Endothelial cell of umbilical vein (primary cell): Measurements from ENCODE around the gene DDR1. TPM values are rescaled to one million over a fixed set of nuclear protein-coding genes. Genes with fewer than 3 reads are reported as not detected.

ENCODE experiments used
- BruUV-seq: library from RNA; stranded (reverse); fragments of 400-500 nt; replicated peaks from 2 replicates; lab custom pipeline; 2021; lab: Mats Ljungman, UMichigan
- CTCF ChIA-PET: fragments of 300-600, 350-600 bp; sonication (Branson Sonifier 250); formaldehyde crosslinking; loops from one replicate; lab custom pipeline; 2021; ENCODE audit warnings: antibody characterized with exemption, inconsistent platforms; lab: Charles Lee
- POLR2A ChIA-PET: fragments of 300-600, 350-600 bp; sonication (Branson Sonifier 250); formaldehyde crosslinking; loops from one replicate; lab custom pipeline; 2021; ENCODE audit warnings: antibody characterized with exemption, inconsistent platforms; lab: Charles Lee
- DNase-seq: peaks from one replicate; pipeline ENCODE4 v3.0.0-alpha.2; 2011; ENCODE audit warnings: low read depth, low spot score
- FAIRE-seq: peaks from 2 replicates; lab custom pipeline; 2011; peaks lifted over from hg19 to GRCh38; lab: Jason Lieb, UNC
- H2AFZ ChIP-seq: 2 replicates; pipeline ENCODE4 v1.6.0; 2012; ENCODE audit warnings: low read depth, low read length, control low read depth, inconsistent platforms
- H3K27ac ChIP-seq: 2 replicates; pipeline ENCODE4 v1.5.1; 2011; ENCODE audit warnings: low read depth, mild to moderate bottlenecking, control low read depth, low read length, moderate library complexity; ENCODE audit not compliant: insufficient read depth
- H3K27me3 ChIP-seq, 2 experiments: 2 replicates each; pipeline versions ENCODE4 v1.6.0 to v1.6.1; 2011; ENCODE audit warnings: low read length in 2 of 2, mixed read lengths in 1 of 2; ENCODE audit not compliant: control insufficient read depth in 2 of 2, insufficient read depth in 2 of 2
- H3K36me3 ChIP-seq, 2 experiments: 2 replicates in 1 of 2; 3 replicates in 1 of 2; pipeline ENCODE4 v1.5.1; 2011; ENCODE audit warnings: low read length in 2 of 2, mild to moderate bottlenecking in 1 of 2, moderate library complexity in 1 of 2; ENCODE audit not compliant: control insufficient read depth in 2 of 2, insufficient read depth in 2 of 2; ENCODE audit errors: extremely low read depth in 1 of 2
- H3K4me1 ChIP-seq: 3 replicates; pipeline ENCODE4 v1.5.1; 2011; ENCODE audit warnings: mild to moderate bottlenecking, low read length; ENCODE audit not compliant: control insufficient read depth, insufficient read depth; ENCODE audit errors: extremely low read depth
- H3K4me2 ChIP-seq: 2 replicates; pipeline ENCODE4 v1.6.1; 2011; ENCODE audit warnings: low read length, control low read depth, mixed read lengths; ENCODE audit not compliant: insufficient read depth
- H3K4me3 ChIP-seq, 3 experiments: fragments of 200-600 bp in 1 of 3; sonication (generic), shearing (Covaris generic) in 1 of 3; replicated peaks in 1 of 3; 2 replicates each; pipeline ENCODE4 v1.5.1; 2011 to 2016; ENCODE audit warnings: control low read depth in 3 of 3, low read length in 3 of 3, mild to moderate bottlenecking in 2 of 3, inconsistent platforms in 1 of 3, low read depth in 1 of 3, moderate library complexity in 1 of 3; ENCODE audit not compliant: insufficient read depth in 1 of 3
- H3K79me2 ChIP-seq: 2 replicates; pipeline ENCODE4 v1.6.0; 2012; ENCODE audit warnings: low read length, inconsistent platforms; ENCODE audit not compliant: control insufficient read depth, insufficient read depth
- H3K9ac ChIP-seq: replicated peaks from 2 replicates; pipeline ENCODE3; 2011; ENCODE audit warnings: low read length, control low read depth; ENCODE audit not compliant: insufficient read depth; ENCODE audit errors: extremely low read depth
- H3K9me1 ChIP-seq: replicated peaks from 3 replicates; pipeline ENCODE4 v1.6.0; 2011; ENCODE audit warnings: mild to moderate bottlenecking, low read length; ENCODE audit not compliant: control insufficient read depth, insufficient read depth; ENCODE audit errors: extremely low read depth
- H3K9me3 ChIP-seq: replicated peaks from 2 replicates; pipeline ENCODE4 v1.5.1; 2012; ENCODE audit warnings: low read length, inconsistent platforms; ENCODE audit not compliant: control insufficient read depth, insufficient read depth
- H4K20me1 ChIP-seq: replicated peaks from 2 replicates; pipeline ENCODE3; 2011; ENCODE audit warnings: mild to moderate bottlenecking, low read length; ENCODE audit not compliant: control insufficient read depth, insufficient read depth; ENCODE audit errors: extremely low read depth
- EZH2 ChIP-seq: IDR thresholded peaks from 2 replicates; pipeline ENCODE4 v1.6.1; 2012; ENCODE audit warnings: borderline replicate concordance, low read depth, mild to moderate bottlenecking, moderate library complexity, low read length, inconsistent platforms; ENCODE audit not compliant: severe bottlenecking
- FOS ChIP-seq: IDR thresholded peaks from 2 replicates; pipeline ENCODE4 v1.6.1; 2011; ENCODE audit warnings: mild to moderate bottlenecking, low read length, moderate library complexity, borderline replicate concordance; ENCODE audit not compliant: insufficient read depth
- GATA2 ChIP-seq: IDR thresholded peaks from 2 replicates; pipeline ENCODE4 v1.7.0; 2011; ENCODE audit warnings: low read depth, mild to moderate bottlenecking, moderate library complexity, mixed read lengths, low read length; ENCODE audit not compliant: insufficient read length, insufficient read depth
- JUN ChIP-seq: IDR thresholded peaks from 2 replicates; pipeline ENCODE4 v1.6.1; 2011; ENCODE audit warnings: borderline replicate concordance, low read depth; ENCODE audit not compliant: insufficient read length, insufficient read depth
- MAX ChIP-seq: IDR thresholded peaks from 2 replicates; pipeline ENCODE4 v1.6.1; 2011; ENCODE audit not compliant: insufficient read depth, insufficient read length
- MYC ChIP-seq: IDR thresholded peaks from one replicate; pipeline ENCODE4 v1.6.1; 2011; ENCODE audit warnings: mild to moderate bottlenecking, low read depth, low read length
- POLR2A ChIP-seq: IDR thresholded peaks from 2 replicates; pipeline ENCODE4 v1.6.1; 2012; ENCODE audit warnings: low read depth, mild to moderate bottlenecking, control low read depth, low read length
- POLR2AphosphoS5 ChIP-seq: IDR thresholded peaks from 2 replicates; pipeline ENCODE4 v1.6.1; 2012; ENCODE audit warnings: low read depth, mild to moderate bottlenecking, control low read depth, low read length, moderate library complexity; ENCODE audit not compliant: insufficient read depth
- dilution Hi-C: fragments of 300-500 bp; cut with MboI; formaldehyde crosslinking; loops from one replicate; pipeline ENCODE4 v1.15.0; 2019; ENCODE audit warnings: low sequenced_read_pairs; ENCODE audit not compliant: extremely low pct_ligation_motif_present
- intact Hi-C: fragments of 100-400 bp; cut with micrococcal nuclease; formaldehyde crosslinking; loops from one replicate; pipeline ENCODE4 v1.10.0; 2022
- polyA plus RNA-seq, 4 experiments: library from polyadenylated mRNA; depleted of rRNA in 3 of 4; stranded (reverse) in 3 of 4; unstranded in 1 of 4; fragments of >200 nt; gene quantifications; 2 replicates each; pipeline versions ENCODE4 v1.2.1 to v1.2.3, GENCODE V29; 2011 to 2012; ENCODE audit warnings: missing spikeins in 1 of 4
- total RNA-seq: library from RNA; stranded (reverse); gene quantifications from 2 replicates; pipeline ENCODE4 v1.2.3, GENCODE V29; 2021
- TF ChIP-seq, protein P1 (sequence below), 2 donors: IDR thresholded peaks; 1 replicate in 1 of 2; 2 replicates in 1 of 2; pipeline ENCODE4 v1.5.1; 2011; ENCODE audit warnings: low read length in 2 of 2, mild to moderate bottlenecking in 2 of 2, moderate library complexity in 2 of 2, control low read depth in 1 of 2, inconsistent platforms in 1 of 2, low read depth in 1 of 2; ENCODE audit not compliant: insufficient read depth in 1 of 2; ENCODE audit errors: extremely low read depth in 1 of 2

DDR1 gene
- total and polyA plus RNA-seq, 2 donors (not counting 3 experiments of a cell fraction or from before 2014, with no cell fraction given) = 8.8 to 22.9 TPM

DNA sequence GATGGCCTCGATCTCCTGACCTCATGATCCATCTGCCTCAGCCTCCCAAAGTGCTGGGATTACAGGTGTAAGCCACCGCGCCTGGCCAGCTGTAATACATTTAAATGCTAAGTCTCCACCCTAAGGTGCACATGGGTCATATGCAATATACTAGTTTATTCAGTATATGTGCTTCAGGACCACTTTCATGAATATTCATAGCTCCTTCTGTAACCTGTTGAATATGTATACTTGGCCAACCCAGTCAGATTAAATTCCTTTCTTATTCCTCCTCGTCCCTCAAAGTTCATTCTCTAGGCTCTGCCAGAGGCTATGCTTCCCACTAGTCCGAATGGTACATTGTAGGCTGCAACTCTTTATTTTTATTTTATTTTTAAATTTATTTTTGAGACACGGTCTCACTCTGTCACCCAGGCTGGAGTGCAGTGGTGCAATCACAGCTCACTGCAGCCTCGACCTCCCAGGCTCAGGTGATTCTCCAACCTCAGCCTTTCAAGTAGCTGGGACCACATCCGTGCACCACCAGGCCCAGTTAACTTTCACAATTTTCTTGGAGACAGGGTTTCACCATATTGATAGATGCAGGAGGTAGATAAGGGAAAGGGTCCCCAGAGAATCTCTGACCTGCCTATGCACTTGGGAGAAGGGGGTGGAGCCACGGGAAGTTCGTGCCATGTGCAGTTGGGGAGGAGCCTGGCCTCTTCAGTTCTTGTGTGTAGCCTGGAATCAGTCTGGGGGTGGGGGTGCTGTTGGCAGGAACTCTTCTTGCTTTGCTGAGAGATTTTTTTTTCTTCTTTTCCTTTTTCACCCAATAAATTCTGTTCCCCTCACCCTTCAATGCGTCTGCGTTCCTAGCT is 41.3 kb upstream of the DDR1 start:
- Histone ChIP-seq H3K9me3 (no peaks in the 10 kb centered on the region), H3K79me2 (no peaks in the 10 kb centered on the region), H3K9me1 (no peaks in the 10 kb centered on the region), H3K36me3 (no peaks in the 10 kb centered on the region), H3K4me2 (no peak overlapping the region), H3K27me3 (peaks cover 6 to 10% of the 10 kb centered on the region in 2 experiments), H3K4me3 (no peak overlapping the region), H3K4me1 (no peaks in the 10 kb centered on the region), H4K20me1 (no peaks in the 10 kb centered on the region), H3K9ac (no peak overlapping the region), H2AFZ (no peak overlapping the region), H3K27ac (no peak overlapping the region)
- intact Hi-C loops = no loop called here
- FAIRE-seq (no peak), DNase-seq (no peak)
- no peak for TF ChIP-seq JUN
- TF ChIP-seq EZH2 = no peak
- no peak for TF ChIP-seq MAX
- no peak for TF ChIP-seq MYC
- TF ChIP-seq, protein P1, sequence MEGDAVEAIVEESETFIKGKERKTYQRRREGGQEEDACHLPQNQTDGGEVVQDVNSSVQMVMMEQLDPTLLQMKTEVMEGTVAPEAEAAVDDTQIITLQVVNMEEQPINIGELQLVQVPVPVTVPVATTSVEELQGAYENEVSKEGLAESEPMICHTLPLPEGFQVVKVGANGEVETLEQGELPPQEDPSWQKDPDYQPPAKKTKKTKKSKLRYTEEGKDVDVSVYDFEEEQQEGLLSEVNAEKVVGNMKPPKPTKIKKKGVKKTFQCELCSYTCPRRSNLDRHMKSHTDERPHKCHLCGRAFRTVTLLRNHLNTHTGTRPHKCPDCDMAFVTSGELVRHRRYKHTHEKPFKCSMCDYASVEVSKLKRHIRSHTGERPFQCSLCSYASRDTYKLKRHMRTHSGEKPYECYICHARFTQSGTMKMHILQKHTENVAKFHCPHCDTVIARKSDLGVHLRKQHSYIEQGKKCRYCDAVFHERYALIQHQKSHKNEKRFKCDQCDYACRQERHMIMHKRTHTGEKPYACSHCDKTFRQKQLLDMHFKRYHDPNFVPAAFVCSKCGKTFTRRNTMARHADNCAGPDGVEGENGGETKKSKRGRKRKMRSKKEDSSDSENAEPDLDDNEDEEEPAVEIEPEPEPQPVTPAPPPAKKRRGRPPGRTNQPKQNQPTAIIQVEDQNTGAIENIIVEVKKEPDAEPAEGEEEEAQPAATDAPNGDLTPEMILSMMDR (IDR thresholded peaks at IDR 0.05; ENCODE audit: extremely low read depth in 1 of 2, insufficient read depth in 1 of 2, low read depth in 1 of 2, low read length in 2 of 2) = no peak
- TF ChIP-seq POLR2AphosphoS5 = no peak
- TF ChIP-seq GATA2 = no peak
- no peak for TF ChIP-seq POLR2A
- no peak for TF ChIP-seq FOS
- dilution Hi-C loops = no loop called here
- ChIA-PET CTCF (interaction anchor here (1.0 to 2.4 kb wide), 6 partner anchors 13 to 244 kb away, joined by 3 to 9 read pairs (median 4); partner anchors contain the start of gene VARS2), POLR2A (no interaction called here)
- no TSS peak for BruUV-seq
